HepG2 (cell line): Measurements from ENCODE around the gene DAD1. TPM values are rescaled to one million over a fixed set of nuclear protein-coding genes. Genes with fewer than 3 reads are reported as not detected.
A peak's percentile ranks its signal among the peaks of the same experiment; 100 is the strongest.

ENCODE experiments used
- CEBPG ChIP-seq: IDR thresholded peaks from 2 replicates; pipeline ENCODE4 v1.6.1; 2016
- ETV5 ChIP-seq: IDR thresholded peaks from 2 replicates; pipeline ENCODE4 v1.6.1; 2018; ENCODE audit warnings: missing biosample characterization, missing genetic modification reagents, inconsistent platforms, borderline replicate concordance
- HOXA7 ChIP-seq: sonication (generic); formaldehyde crosslinking; IDR thresholded peaks from 2 replicates; pipeline ENCODE4 v1.8.1; 2022; ENCODE audit warnings: mild to moderate bottlenecking, missing genetic modification reagents, moderate library complexity
- KLF15 ChIP-seq: sonication (generic); formaldehyde crosslinking; IDR thresholded peaks from 2 replicates; pipeline ENCODE4 v1.8.1; 2023; ENCODE audit warnings: borderline replicate concordance, mild to moderate bottlenecking, inconsistent platforms, missing genetic modification reagents, mixed read lengths
- KMT2B ChIP-seq: IDR thresholded peaks from 2 replicates; pipeline ENCODE4 v1.6.1; 2016; ENCODE audit warnings: missing genetic modification reagents, missing compliant biosample characterization
- MAZ ChIP-seq, 2 experiments: sonication (generic) in 1 of 2; formaldehyde crosslinking in 1 of 2; IDR thresholded peaks; 2 replicates each; pipeline versions ENCODE4 v1.5.0 to v1.6.1; 2012 to 2020; ENCODE audit warnings: low read depth in 2 of 2, mild to moderate bottlenecking in 2 of 2, borderline replicate concordance in 1 of 2, improper control_type of control experiment in 1 of 2, low read length in 1 of 2, missing genetic modification reagents in 1 of 2, moderate library complexity in 1 of 2
- MLXIP ChIP-seq: sonication (generic); formaldehyde crosslinking; IDR thresholded peaks from 2 replicates; pipeline ENCODE4 v1.9.0; 2021; ENCODE audit warnings: missing genetic modification reagents, borderline replicate concordance
- NR2F6 ChIP-seq, 2 experiments: IDR thresholded peaks; 2 replicates each; pipeline ENCODE4 v1.6.1; 2016; ENCODE audit warnings: antibody characterized with exemption in 1 of 2, mild to moderate bottlenecking in 1 of 2
- POLR2A ChIP-seq, 2 experiments: IDR thresholded peaks; 2 replicates each; pipeline ENCODE4 v1.6.1; 2011; ENCODE audit warnings: low read depth in 2 of 2, low read length in 2 of 2, mild to moderate bottlenecking in 1 of 2, moderate library complexity in 1 of 2; ENCODE audit not compliant: insufficient read depth in 1 of 2
- RARG ChIP-seq: sonication (generic); formaldehyde crosslinking; IDR thresholded peaks from 2 replicates; pipeline ENCODE4 v1.4.0; 2020; ENCODE audit warnings: low read depth, mild to moderate bottlenecking, missing genetic modification reagents
- SUZ12 ChIP-seq: fragments of 150-350 bp; IDR thresholded peaks from 2 replicates; pipeline ENCODE4 v1.6.1; 2014; ENCODE audit warnings: low read depth, low read length
- TAF15 ChIP-seq: fragments of 200-400 bp; formaldehyde crosslinking; IDR thresholded peaks from one replicate; pipeline ENCODE4 v1.6.1; 2018; ENCODE audit warnings: mild to moderate bottlenecking, low read depth, low read length; ENCODE audit not compliant: poor library complexity, severe bottlenecking
- ZBTB38 ChIP-seq: sonication (generic); formaldehyde crosslinking; IDR thresholded peaks from 2 replicates; pipeline ENCODE4 v1.5.1; 2020; ENCODE audit warnings: mild to moderate bottlenecking, missing genetic modification reagents
- ZFYVE20 ChIP-seq: sonication (generic); formaldehyde crosslinking; IDR thresholded peaks from 2 replicates; pipeline ENCODE4 v1.8.0; 2023; ENCODE audit warnings: low read depth, mild to moderate bottlenecking, moderate library complexity, missing genetic modification reagents, borderline replicate concordance
- ZNF317 ChIP-seq: sonication (generic); formaldehyde crosslinking; IDR thresholded peaks from 2 replicates; pipeline ENCODE4 v1.5.0; 2020; ENCODE audit warnings: mild to moderate bottlenecking, missing genetic modification reagents
- ZNF563 ChIP-seq: sonication (generic); formaldehyde crosslinking; IDR thresholded peaks from 2 replicates; pipeline ENCODE4 v1.8.0; 2022; ENCODE audit warnings: mild to moderate bottlenecking, moderate library complexity, missing genetic modification reagents
- ZSCAN22 ChIP-seq: sonication (generic); formaldehyde crosslinking; IDR thresholded peaks from 2 replicates; pipeline ENCODE4 v1.4.0; 2020; ENCODE audit warnings: mild to moderate bottlenecking, missing genetic modification reagents
- ZUFSP ChIP-seq: sonication (generic); formaldehyde crosslinking; IDR thresholded peaks from 2 replicates; pipeline ENCODE4 v1.9.0; 2021; ENCODE audit warnings: missing genetic modification reagents, mild to moderate bottlenecking, borderline replicate concordance
- polyA plus RNA-seq, 8 experiments: library from polyadenylated mRNA; depleted of rRNA in 3 of 8; stranded (reverse) in 7 of 8; unstranded in 1 of 8; fragments of >200 nt; fragmentation: Illumina TruSeq in 4 of 8; extraction: Trizol in 4 of 8; gene quantifications; 2 replicates each; pipeline versions ENCODE4 v1.2.1 to v1.2.3, GENCODE V29; 2011 to 2016; ENCODE audit warnings: low read depth in 4 of 8, missing spikeins in 1 of 8, mixed read lengths in 1 of 8; ENCODE audit not compliant: insufficient read depth in 1 of 8
- total RNA-seq, 5 experiments: library from RNA; depleted of rRNA; stranded (reverse); fragments of >200 nt; fragmentation: Illumina TruSeq; extraction: Trizol; gene quantifications; 2 replicates each; pipeline ENCODE4 v1.2.3, GENCODE V29; 2016; ENCODE audit warnings: low read depth in 1 of 5

DAD1 gene
- total and polyA plus RNA-seq, 2 of the 13 experiments (the other 11 are each of a cell fraction or from before 2014, with no cell fraction given) = 558 to 626 TPM

GRCh38 chr14:22570132-22570949, 18.7 kb downstream of the DAD1 start (continued):
- no peak for TF ChIP-seq MLXIP (CRISPR knock-in tag)
- no peak for TF ChIP-seq SUZ12
- no peak for TF ChIP-seq HOXA7 (CRISPR knock-in tag)
- TF ChIP-seq KMT2B = no peak
- TF ChIP-seq CEBPG (CRISPR knock-in tag) = no peak
- peak; percentile 58; the same call in 1 of the 2 replicates for TF ChIP-seq ZNF317
- TF ChIP-seq ZFYVE20 (CRISPR knock-in tag) = no peak
- no peak for TF ChIP-seq ZBTB38 (CRISPR knock-in tag)
- TF ChIP-seq ZUFSP (CRISPR knock-in tag) = no peak
- TF ChIP-seq KLF15 (CRISPR knock-in tag) = no peak
- TF ChIP-seq TAF15 = no peak
- TF ChIP-seq ZSCAN22 (CRISPR knock-in tag) = no peak
- TF ChIP-seq ETV5 (CRISPR knock-in tag) = no peak
- TF ChIP-seq NR2F6 (IDR thresholded peaks at IDR 0.05) = no peak
- no peak; the same call in 1 of the 2 replicates for TF ChIP-seq NR2F6 (CRISPR knock-in tag; IDR thresholded peaks at IDR 0.05)
- TF ChIP-seq ZNF563 (CRISPR knock-in tag) = no peak
- TF ChIP-seq RARG (CRISPR knock-in tag) = 0 out of 2 replicates have a peak, but pooled peaks have one; percentile 78
- TF ChIP-seq POLR2A (IDR thresholded peaks at IDR 0.05; ENCODE audit: insufficient read depth in 1 of 2, low read depth in 2 of 2, low read length in 2 of 2) = no peak
- no peak for TF ChIP-seq MAZ (IDR thresholded peaks at IDR 0.05; ENCODE audit: borderline replicate concordance, low read depth, low read length)
- TF ChIP-seq MAZ (CRISPR knock-in tag; IDR thresholded peaks at IDR 0.05; ENCODE audit: low read depth) = no peak
